HG03571 (cell line): ENCODE data around the gene GALNT1.
A peak's percentile ranks its signal among the peaks of the same experiment; 100 is the strongest.
"Not testable (repeated sequence)": the region's sequence is repeated elsewhere in the genome, so short reads cannot be mapped to it uniquely, and the experiment has no call there.

Source experiments
- ATAC-seq: cut with Tn5 transposase; IDR thresholded peaks from one replicate; pipeline ENCODE4 v1.9.1; 2021; ENCODE audit not compliant: unreplicated experiment

Gene GALNT1

GRCh38 chr18:35581546-35581897, at the start of gene GALNT1:
Gene GALNT1 (plus strand): TSS chr18:35581740. CDS start chr18:35654663, 72,923 bp downstream.
- ATAC-seq = no peak

DNA sequence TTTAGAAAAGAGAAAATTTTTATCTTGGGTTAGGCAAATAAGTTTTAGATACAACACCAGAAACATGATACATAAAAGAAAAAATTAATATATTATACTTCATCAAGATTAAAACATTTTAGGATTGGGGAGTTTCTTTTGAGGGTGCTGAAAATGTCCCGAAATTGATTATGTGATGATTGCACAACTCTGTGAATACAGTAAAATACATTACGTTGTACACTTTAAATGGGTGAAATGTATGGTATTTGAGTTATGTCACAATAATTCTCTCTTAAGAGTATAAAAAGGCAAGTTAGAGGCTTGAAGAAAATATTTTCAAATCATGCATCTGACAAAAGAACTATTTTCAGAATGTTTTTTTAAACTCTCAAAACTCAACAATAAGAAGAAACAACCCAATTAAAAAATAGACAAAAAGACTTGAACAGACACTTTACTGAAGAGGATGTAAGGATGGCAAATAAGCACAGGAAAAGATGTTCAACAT, 47.6 kb upstream of the GALNT1 start:
- no peak for ATAC-seq

- ATAC-seq = no peak
Observed at GRCh38 chr18:35535297-35535696, 46.2 kb upstream of the GALNT1 start.

- no peak for ATAC-seq
Observed at GRCh38 chr18:35542356-35542755, 39.2 kb upstream of the GALNT1 start.

GRCh38 chr18:35547008-35547605, 34.4 kb upstream of the GALNT1 start:
- ATAC-seq = no peak

GRCh38 chr18:35549564-35549963, 32.0 kb upstream of the GALNT1 start:
- ATAC-seq = no peak

GRCh38 chr18:35553300-35553699, 28.2 kb upstream of the GALNT1 start:
- no peak for ATAC-seq

DNA sequence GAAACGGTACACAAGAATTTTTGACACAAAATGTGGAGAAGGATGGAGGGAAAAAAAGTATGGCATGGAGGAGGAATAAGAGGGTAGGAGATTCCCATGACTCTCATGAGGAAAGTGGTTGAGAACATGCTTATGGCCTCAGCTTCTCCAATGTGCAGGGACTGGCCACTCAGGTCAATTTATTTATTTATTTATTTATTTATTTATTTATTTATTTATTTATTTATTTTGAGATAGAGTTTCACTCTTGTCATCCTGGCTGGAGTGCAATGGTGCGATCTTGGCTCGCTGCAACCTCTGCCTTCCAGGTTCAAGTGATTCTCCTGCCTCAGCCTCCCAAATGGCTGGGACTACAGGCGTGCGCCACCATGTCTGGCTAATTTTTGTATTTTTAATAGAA, 26.0 kb upstream of the GALNT1 start:
- ATAC-seq = not testable (repeated sequence)

DNA sequence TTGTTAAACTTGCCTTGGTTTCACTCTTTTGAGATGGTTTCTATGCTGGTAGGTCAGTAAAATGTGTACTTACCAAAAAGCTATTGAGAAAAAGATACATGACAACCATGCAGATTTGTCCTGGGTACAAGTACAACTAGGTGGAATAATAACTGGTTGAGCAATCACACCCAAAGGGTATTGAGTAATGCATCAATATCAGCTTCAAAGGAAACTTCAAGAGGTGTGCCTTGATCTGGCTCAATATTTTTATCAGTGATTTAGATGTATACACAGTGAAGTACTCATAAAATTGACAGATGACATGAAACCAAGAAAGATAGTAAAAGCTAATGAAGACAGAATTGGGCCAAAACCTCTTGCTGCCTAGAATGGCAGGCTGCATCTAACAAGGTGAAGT, 21.7 kb upstream of the GALNT1 start:
- no peak for ATAC-seq

DNA sequence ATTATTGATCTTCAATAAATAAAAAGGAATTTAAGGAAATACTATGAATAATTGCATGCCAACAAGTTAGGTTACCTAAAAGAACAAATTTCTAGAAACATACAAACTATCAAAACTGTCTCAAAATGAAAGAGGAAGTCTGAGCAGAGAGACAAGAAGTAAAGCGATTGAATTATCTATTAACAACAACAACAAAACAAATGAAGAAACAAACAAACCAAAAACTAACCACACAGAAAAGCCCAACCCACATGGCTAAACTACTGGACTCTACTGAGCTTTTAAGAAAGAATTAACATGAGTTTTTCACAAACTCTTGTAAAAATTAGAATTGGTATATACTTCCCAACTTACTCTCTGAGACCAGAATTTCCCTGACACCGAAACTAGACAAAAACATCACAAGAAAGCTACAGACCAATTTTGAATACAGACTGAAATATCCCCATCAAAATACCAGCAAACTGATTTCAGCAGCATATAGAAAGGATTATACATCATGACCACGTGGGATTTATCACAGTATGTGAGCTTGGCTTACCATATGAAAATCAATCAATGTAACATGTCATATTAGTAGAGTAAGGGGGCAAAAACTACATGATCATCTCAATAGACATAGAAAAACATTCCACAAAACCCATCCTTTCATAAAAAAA, 16.6 kb upstream of the GALNT1 start:
- ATAC-seq = peak; percentile 84

DNA sequence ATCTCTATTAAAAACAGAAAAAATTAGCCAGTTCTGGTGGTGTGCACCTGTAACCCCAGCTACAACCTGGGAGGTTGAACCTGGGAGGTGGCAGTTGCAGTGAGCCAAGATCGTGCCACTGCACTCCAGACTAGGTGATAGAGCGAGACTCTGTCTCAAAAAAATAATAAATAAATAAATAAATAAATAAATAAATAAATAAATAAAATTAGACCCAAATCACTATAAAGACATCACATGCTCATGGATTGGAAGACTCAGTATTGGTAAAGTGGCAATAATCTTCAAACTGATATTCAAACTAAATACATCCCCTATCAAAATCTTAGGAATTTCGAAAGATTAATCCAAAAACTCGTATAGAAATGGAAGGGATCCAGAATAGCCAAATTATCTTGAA, 15.5 kb upstream of the GALNT1 start:
- ATAC-seq = no peak

DNA sequence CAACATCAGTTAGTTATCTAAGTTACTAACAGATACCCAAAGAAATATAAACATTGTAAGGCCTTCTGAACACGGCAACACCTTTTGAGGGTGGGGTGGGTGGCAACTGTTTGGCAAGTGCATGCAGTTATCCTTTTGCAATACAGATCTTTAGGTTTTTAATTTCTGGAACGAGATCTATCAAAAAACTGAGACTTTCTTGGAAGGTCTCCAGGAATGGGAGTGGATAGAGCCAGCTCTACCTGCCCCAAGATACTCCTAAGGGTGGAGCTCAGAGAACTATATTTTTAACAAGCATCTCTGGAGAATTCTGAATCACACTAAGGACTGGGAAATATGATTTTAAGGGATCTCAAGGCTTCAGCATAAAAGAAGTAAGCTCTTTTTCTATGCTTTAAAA, 11.4 kb upstream of the GALNT1 start:
- ATAC-seq = no peak

- no peak for ATAC-seq
Observed at GRCh38 chr18:35571138-35571537, 10.4 kb upstream of the GALNT1 start.

DNA sequence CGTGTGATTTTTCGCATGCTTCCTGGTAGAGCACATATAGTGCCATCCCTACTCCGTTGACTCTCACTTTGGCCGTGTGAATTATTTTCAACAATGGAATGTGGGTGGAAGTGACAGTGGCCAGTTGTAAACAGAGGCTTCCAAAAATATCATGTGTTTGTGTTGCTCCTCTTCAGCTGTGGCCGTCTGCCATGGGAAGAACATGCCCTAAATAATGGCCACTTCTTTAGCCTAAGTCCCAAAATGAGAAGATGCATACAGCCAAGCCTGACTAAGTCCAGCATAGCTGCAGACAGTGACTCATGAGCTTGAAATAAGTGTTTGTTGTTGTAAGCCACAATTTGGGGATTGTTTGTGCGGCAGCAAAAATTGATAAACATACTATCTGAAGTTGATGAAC, 8.9 kb upstream of the GALNT1 start:
- ATAC-seq = no peak

DNA sequence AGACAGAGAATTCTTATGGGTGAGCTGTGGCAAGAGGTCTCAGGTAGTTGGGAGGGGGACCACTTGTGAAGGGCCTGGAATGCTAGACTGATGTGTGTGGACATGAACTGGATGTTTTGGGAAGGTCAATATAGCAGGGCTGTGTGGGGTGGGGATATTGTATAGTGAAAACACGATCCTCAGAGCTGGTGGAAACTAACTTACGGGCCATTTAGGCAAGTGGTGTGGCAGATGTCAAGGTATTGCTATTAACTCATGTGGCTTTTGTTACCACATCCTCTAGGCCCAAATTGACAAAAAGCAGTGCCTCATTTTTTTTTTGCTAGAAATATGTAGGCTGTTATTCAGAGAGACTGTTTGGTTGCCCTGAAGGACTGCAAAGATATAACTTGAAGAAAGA, 8.0 kb upstream of the GALNT1 start:
- ATAC-seq = no peak

GRCh38 chr18:35576240-35576845, 5.2 kb upstream of the GALNT1 start:
- not testable (repeated sequence) for ATAC-seq

DNA sequence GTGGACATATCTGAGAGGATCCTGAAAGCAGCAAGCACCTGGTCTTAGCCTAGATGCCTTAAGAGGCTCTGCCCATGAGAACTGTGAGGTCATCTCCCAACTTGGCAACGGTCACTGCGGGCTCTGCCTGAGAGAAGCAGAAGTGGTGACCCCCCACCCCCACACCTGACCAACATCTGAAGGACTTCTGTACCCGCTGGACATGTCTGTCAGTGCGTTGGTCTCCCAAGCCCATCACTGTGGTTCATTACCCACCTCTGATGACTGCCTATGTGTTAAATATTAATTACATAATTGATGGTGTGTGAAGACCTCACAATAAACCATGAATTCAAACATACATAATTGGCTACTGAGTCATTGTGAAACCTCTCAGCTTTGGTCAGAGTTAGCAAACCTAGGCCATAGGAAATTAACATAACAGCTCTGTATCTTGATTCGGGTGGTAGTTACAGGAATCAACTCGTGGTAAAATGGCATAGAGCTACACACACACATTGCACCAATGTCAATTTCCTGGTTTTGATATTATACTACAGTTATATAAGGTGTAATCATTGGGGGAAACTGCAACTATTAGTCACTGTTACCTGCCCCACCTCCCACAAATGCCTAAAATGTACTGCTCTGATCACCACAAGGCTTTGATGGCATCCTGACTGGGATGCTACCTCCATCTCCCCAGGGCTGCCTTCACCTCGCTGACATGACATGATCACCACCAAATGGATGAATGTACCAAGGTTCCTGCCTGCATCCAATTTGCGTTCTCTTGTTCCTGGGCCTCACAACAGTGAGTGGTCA, 4.3 kb upstream of the GALNT1 start:
- ATAC-seq = peak; percentile 72

DNA sequence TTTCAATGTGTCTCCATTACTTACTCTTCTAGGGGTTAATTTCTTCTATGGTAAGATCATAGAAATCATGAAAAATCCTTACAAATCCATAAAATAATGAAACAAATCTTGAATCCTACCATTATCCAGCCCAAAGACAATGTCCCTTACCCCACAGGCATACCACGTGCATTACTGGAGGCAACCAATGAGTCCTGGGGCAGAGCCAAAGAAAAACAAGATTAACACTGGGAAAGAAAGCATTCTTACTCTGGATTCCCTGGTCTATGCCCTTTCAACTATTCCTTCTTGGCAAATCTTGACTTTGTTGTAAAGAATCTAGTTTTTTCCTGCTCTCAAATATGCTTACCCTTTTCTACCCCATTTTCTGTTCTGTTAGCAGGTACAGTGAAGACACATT, 3.1 kb upstream of the GALNT1 start:
- ATAC-seq = no peak

DNA sequence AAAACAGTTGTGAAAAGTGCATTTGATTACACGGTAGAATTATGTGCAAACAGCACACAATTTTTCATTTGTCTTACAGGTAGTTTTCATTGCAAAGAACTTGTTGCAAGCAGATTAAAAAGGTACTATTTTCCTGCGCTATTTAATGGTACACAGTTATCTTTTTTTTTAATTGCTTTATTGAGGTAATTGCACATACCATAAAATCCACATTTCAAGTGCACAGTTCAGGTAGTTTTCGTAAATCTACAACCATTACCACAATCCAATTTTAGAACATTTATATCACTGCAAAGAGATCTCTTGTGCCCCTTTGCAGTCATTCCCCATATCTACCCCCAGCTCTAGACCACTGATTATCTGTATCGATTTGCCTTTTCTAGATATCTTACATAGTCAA, 2.6 kb upstream of the GALNT1 start:
- ATAC-seq = no peak

GRCh38 chr18:35580701-35581539, 620 bp upstream of the GALNT1 start:
- ATAC-seq = no peak
